GM12878 (cell line): Measurements from ENCODE around the gene SNRNP200. TPM values are rescaled to one million over a fixed set of nuclear protein-coding genes. Genes with fewer than 3 reads are reported as not detected.

ENCODE experiments used
- ATAC-seq: fragments of 200-7000 bp; cut with Tn5 transposase; 3 replicates; pipeline ENCODE4 v1.9.1; 2020; ENCODE audit warnings: mild to moderate bottlenecking, moderate library complexity
- BruUV-seq: library from RNA; stranded (reverse); fragments of 400-500 nt; replicated peaks from 2 replicates; lab custom pipeline; 2021; lab: Mats Ljungman, UMichigan
- CTCF ChIA-PET: fragments of 300-600 bp; sonication (Branson Sonifier 250); formaldehyde crosslinking; extraction: SDS; loops from one replicate; lab custom pipeline; 2021; ENCODE audit warnings: inconsistent platforms; lab: Yijun Ruan, JAX
- POLR2A ChIA-PET: fragments of 350-600 bp; formaldehyde crosslinking; extraction: SDS; loops from one replicate; lab custom pipeline; 2021; ENCODE audit warnings: inconsistent platforms; lab: Charles Lee
- RAD21 ChIA-PET: fragments of 300-600 bp; sonication (Branson Sonifier 250); formaldehyde crosslinking; loops from one replicate; lab custom pipeline; 2023; ENCODE audit warnings: antibody characterized with exemption; ENCODE audit not compliant: unreplicated experiment; lab: Charles Lee
- SMC1A ChIA-PET: fragments of 300-600 bp; sonication (Branson Sonifier 250); formaldehyde crosslinking; loops from one replicate; lab custom pipeline; 2023; ENCODE audit not compliant: unreplicated experiment, uncharacterized antibody; lab: Charles Lee
- DNase-seq: peaks from one replicate; pipeline ENCODE4 v3.0.0-alpha.2; 2011; ENCODE audit warnings: low read depth, low spot score
- FAIRE-seq: peaks from 3 replicates; lab custom pipeline; 2011; peaks lifted over from hg19 to GRCh38; lab: Jason Lieb, UNC
- H2AFZ ChIP-seq: 2 replicates; pipeline ENCODE4 v1.6.0; 2011; ENCODE audit warnings: low read depth, low read length, control low read depth; ENCODE audit not compliant: control insufficient read depth
- H3K27ac ChIP-seq: 2 replicates; pipeline ENCODE4 v1.5.1; 2011; ENCODE audit warnings: control low read depth; ENCODE audit not compliant: control insufficient read depth, insufficient read depth
- H3K27me3 ChIP-seq, 2 experiments: replicated peaks in 1 of 2; 2 replicates each; pipeline versions ENCODE4 v1.6.0 to v1.6.1; 2011; ENCODE audit warnings: low read length in 1 of 2; ENCODE audit not compliant: control insufficient read depth in 2 of 2, insufficient read depth in 2 of 2
- H3K36me3 ChIP-seq, 2 experiments: 2 replicates each; pipeline ENCODE4 v1.5.1; 2011; ENCODE audit warnings: low read length in 1 of 2; ENCODE audit not compliant: control insufficient read depth in 2 of 2, insufficient read depth in 2 of 2
- H3K4me1 ChIP-seq: 2 replicates; pipeline ENCODE4 v1.6.1; 2011; ENCODE audit warnings: mild to moderate bottlenecking, low read length, moderate library complexity, mixed read lengths; ENCODE audit not compliant: control insufficient read depth, insufficient read depth
- H3K4me2 ChIP-seq: 2 replicates; pipeline ENCODE4 v1.6.0; 2011; ENCODE audit warnings: control low read depth; ENCODE audit not compliant: control insufficient read depth, insufficient read depth
- H3K4me3 ChIP-seq: fragments of 200-600 bp; sonication (generic); 2 replicates; pipeline ENCODE4 v1.5.1; 2016
- H3K79me2 ChIP-seq: 2 replicates; pipeline ENCODE4 v1.6.0; 2011; ENCODE audit warnings: low read length; ENCODE audit not compliant: control insufficient read depth, insufficient read depth
- H3K9ac ChIP-seq: 2 replicates; pipeline ENCODE4 v1.8.0; 2011; ENCODE audit warnings: low read length, control low read depth, mixed read lengths; ENCODE audit not compliant: control insufficient read depth, insufficient read depth
- H3K9me3 ChIP-seq: replicated peaks from 3 replicates; pipeline ENCODE4 v1.5.1; 2011; ENCODE audit warnings: mild to moderate bottlenecking, low read length; ENCODE audit not compliant: control insufficient read depth, insufficient read depth
- H4K20me1 ChIP-seq: 2 replicates; pipeline ENCODE4 v1.6.0; 2011; ENCODE audit not compliant: control insufficient read depth, insufficient read depth
- EED ChIP-seq: sonication (generic); IDR thresholded peaks from 2 replicates; pipeline ENCODE4 v1.6.1; 2016; ENCODE audit warnings: antibody characterized with exemption, low read depth
- IKZF1 ChIP-seq: fragments of 450-650 bp; conservative IDR thresholded peaks from 2 replicates; pipeline ENCODE4 v1.6.1; 2017; ENCODE audit warnings: antibody characterized with exemption, mild to moderate bottlenecking
- IKZF2 ChIP-seq, 2 experiments: fragments of 450-650 bp; IDR thresholded peaks; 2 replicates each; pipeline ENCODE4 v1.6.1; 2017; ENCODE audit warnings: mild to moderate bottlenecking in 2 of 2, moderate library complexity in 2 of 2
- IRF3 ChIP-seq: fragments of 450-650 bp; IDR thresholded peaks from 2 replicates; pipeline ENCODE4 v1.6.1; 2014; ENCODE audit warnings: mild to moderate bottlenecking
- KDM1A ChIP-seq: fragments of 200-600 bp; sonication (generic); IDR thresholded peaks from 2 replicates; pipeline ENCODE4 v1.6.1; 2016; ENCODE audit warnings: borderline replicate concordance
- RUNX3 ChIP-seq: IDR thresholded peaks from 2 replicates; pipeline ENCODE4 v1.6.1; 2012; ENCODE audit warnings: low read length, inconsistent platforms
- SPI1 ChIP-seq: IDR thresholded peaks from 2 replicates; pipeline ENCODE4 v1.6.1; 2011; ENCODE audit warnings: low read depth, mild to moderate bottlenecking, low read length, moderate library complexity, borderline replicate concordance; ENCODE audit not compliant: insufficient read depth
- WGBS: methylation state at CpG from one replicate; pipeline ENCODE4 v1.1.6; 2016; ENCODE audit warnings: low lambda C conversion rate; ENCODE audit not compliant: insufficient replicate concordance, insufficient coverage; ENCODE audit errors: missing lambda C conversion rate; 5-methylcytosine and 5-hydroxymethylcytosine counted together
- in situ Hi-C: fragments of 300-500 bp; cut with MboI; formaldehyde crosslinking; loops from 9 replicates; pipeline ENCODE4 v1.14.3; 2018; ENCODE audit warnings: mixed read lengths
- intact Hi-C: fragments of 100-400 bp; cut with micrococcal nuclease; formaldehyde crosslinking; loops from one replicate; pipeline ENCODE4 v1.14.2; 2022; ENCODE audit not compliant: unreplicated experiment
- polyA plus RNA-seq, 11 experiments: library from polyadenylated mRNA; depleted of rRNA in 4 of 11; unstranded in 6 of 11; stranded (reverse) in 5 of 11; fragments of >200 nt; fragmentation: Nextera tagmentation in 4 of 11; fragmentation: Illumina TruSeq in 1 of 11; extraction: Ambion mirVana in 4 of 11; extraction: Trizol in 1 of 11; gene quantifications; 1 replicate in 1 of 11; 2 replicates in 10 of 11; pipeline versions ENCODE4 v1.2.1 to v1.2.3, GENCODE V29; 2011 to 2016; ENCODE audit warnings: inconsistent platforms in 2 of 11, missing spikeins in 2 of 11, low read depth in 1 of 11
- total RNA-seq, 4 experiments: library from RNA; depleted of rRNA in 3 of 4; stranded (reverse); fragments of >200 nt in 3 of 4; fragmentation: Illumina TruSeq in 1 of 4; extraction: Trizol in 1 of 4; gene quantifications; 2 replicates each; pipeline versions ENCODE4 v1.2.1 to v1.2.3, GENCODE V29; 2013 to 2021

Gene SNRNP200
- total and polyA plus RNA-seq, 10 of the 15 experiments (the other 5 are each of a cell fraction or from before 2014, with no cell fraction given), result 59.2 to 176 (median 106) TPM

- intact Hi-C loops (loop anchor here (2.0 to 5.0 kb wide), 5 partner anchors 32 to 200 kb away; partner anchors contain the start of genes ARID5A, DUSP2, SNRNP200 and STARD7), in situ Hi-C loops (no loop called here)
- ChIA-PET CTCF (interaction anchor here (0.8 to 1.6 kb wide), 4 partner anchors 8 to 173 kb away, joined by 3 to 6 read pairs (median 3); partner anchors contain the start of gene ITPRIPL1), SMC1A (interaction anchor here (0.8 to 16.6 kb wide), 8 partner anchors 7 to 134 kb away, joined by 3 to 231 read pairs (median 5); partner anchors contain the start of gene ITPRIPL1), RAD21 (interaction anchor here (1.0 to 4.7 kb wide), 6 partner anchors 9 to 173 kb away, joined by 3 to 44 read pairs (median 4); partner anchors contain the start of gene ITPRIPL1), POLR2A (interaction anchor here (0.5 to 4.2 kb wide), 12 partner anchors 8 to 209 kb away, joined by 3 to 151 read pairs (median 6); partner anchors contain the start of gene ITPRIPL1)
- H4K20me1 ChIP-seq, result no peaks in the 10 kb centered on the region
- TF ChIP-seq IKZF2 (IDR thresholded peaks at IDR 0.05) (peak in 1 of 2 experiments; percentile 54; a peak in 3 of 4 replicates), EED (peak; percentile 36), IRF3 (no peak), KDM1A (no peak), IKZF1 (peak; percentile 37; the same call in 1 of the 2 replicates), SPI1 (peak; percentile 69), RUNX3 (peak; percentile 35; the same call in 1 of the 2 replicates)
- 6% methylated on average over 3 of the region's 3 CpGs for WGBS
- ATAC-seq (no peak), DNase-seq (no peak), FAIRE-seq (no peak)
- H2AFZ ChIP-seq, result peak overlapping the region; percentile 3
- H3K4me3 ChIP-seq, result peak overlapping the region; percentile 81
- H3K9me3 ChIP-seq, result no peaks in the 10 kb centered on the region; the same call in 2 of the 3 replicates
- H3K79me2 ChIP-seq, result peaks cover 66% of the 10 kb centered on the region
- no peaks in the 10 kb centered on the region for H3K27me3 ChIP-seq
- H3K36me3 ChIP-seq, result peaks cover 3% of the 10 kb centered on the region in 2 experiments; a peak in 3 of 4 replicates
- peak overlapping the region; percentile 62 for H3K9ac ChIP-seq
- H3K4me1 ChIP-seq, result peaks cover 37% of the 10 kb centered on the region
- peak overlapping the region; percentile 78 for H3K4me2 ChIP-seq
- H3K27ac ChIP-seq, result peak overlapping the region; percentile 96
- BruUV-seq, result no TSS peak
Measured at GRCh38 chr2:96336873-96337272, 31.5 kb upstream of the SNRNP200 start.
